Stomach (tissue), 4 donors: ENCODE measurements around the gene SPON2.

Source experiments
- EP300 ChIP-seq: sonication (generic); formaldehyde crosslinking; IDR thresholded peaks from one replicate; pipeline ENCODE4 v1.6.1; 2017; ENCODE audit warnings: antibody characterized with exemption
- POLR2A ChIP-seq, 4 donors: fragments of 450-650 bp; IDR thresholded peaks; one replicate each; pipeline ENCODE4 v1.6.1; 2016; ENCODE audit warnings: antibody characterized with exemption in 4 of 4, control low read depth in 2 of 4, mild to moderate bottlenecking in 1 of 4, moderate library complexity in 1 of 4
- POLR2AphosphoS5 ChIP-seq, 3 donors: sonication (generic); formaldehyde crosslinking; IDR thresholded peaks; one replicate each; pipeline ENCODE4 v1.6.1; 2016; ENCODE audit warnings: antibody characterized with exemption in 3 of 3
- TF ChIP-seq, protein P1 (sequence below), 7 experiments: fragments of 450-650 bp in 4 of 7; fragments of 200-600 bp in 3 of 7; sonication (generic) in 3 of 7; IDR thresholded peaks; one replicate each; pipeline ENCODE4 v1.5.1; 2016 to 2019; ENCODE audit warnings: antibody characterized with exemption in 7 of 7, control low read depth in 2 of 7, mild to moderate bottlenecking in 1 of 7

DNA sequence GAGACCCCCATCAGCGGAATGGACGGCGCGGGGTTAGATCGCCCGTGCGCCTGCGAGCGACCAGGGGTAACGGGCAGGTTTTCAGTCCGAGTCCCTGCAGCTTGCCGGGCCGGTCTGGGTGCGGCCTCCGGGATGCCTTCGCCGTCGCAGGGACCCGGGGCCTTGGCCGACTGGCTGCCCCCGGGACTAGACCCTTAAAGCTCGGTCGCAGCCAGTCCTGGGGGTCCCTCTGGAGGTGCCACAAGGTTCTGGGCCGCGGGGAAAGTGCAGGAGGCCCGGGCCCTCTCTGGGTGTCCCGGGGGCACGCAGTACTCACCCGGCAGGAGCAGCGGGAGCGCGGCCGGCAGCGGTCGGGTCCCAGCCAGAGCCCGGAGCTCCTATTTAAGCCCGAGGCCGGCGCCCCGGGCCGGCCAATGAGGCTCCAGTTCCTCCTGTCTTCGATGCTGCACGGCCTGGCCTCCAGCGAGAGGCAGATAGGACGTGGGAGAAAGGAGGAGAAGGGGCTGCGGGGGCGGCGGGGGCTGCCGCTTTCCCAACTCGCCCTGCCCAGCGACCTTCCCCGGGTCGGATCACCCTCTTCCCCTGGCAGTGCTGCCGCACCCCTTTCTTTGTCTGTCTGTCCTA is at the start of gene SPON2:
- TF ChIP-seq, protein P1, sequence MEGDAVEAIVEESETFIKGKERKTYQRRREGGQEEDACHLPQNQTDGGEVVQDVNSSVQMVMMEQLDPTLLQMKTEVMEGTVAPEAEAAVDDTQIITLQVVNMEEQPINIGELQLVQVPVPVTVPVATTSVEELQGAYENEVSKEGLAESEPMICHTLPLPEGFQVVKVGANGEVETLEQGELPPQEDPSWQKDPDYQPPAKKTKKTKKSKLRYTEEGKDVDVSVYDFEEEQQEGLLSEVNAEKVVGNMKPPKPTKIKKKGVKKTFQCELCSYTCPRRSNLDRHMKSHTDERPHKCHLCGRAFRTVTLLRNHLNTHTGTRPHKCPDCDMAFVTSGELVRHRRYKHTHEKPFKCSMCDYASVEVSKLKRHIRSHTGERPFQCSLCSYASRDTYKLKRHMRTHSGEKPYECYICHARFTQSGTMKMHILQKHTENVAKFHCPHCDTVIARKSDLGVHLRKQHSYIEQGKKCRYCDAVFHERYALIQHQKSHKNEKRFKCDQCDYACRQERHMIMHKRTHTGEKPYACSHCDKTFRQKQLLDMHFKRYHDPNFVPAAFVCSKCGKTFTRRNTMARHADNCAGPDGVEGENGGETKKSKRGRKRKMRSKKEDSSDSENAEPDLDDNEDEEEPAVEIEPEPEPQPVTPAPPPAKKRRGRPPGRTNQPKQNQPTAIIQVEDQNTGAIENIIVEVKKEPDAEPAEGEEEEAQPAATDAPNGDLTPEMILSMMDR (IDR thresholded peaks at IDR 0.05) = no peak
- no peak for TF ChIP-seq POLR2AphosphoS5 (IDR thresholded peaks at IDR 0.05)
- no peak for TF ChIP-seq POLR2A (IDR thresholded peaks at IDR 0.05)
- TF ChIP-seq EP300 = no peak
